HG03095 (cell line): ENCODE data around the gene BDNF.

Experiments
- ATAC-seq: cut with Tn5 transposase; IDR thresholded peaks from one replicate; pipeline ENCODE4 v1.9.1; 2021; ENCODE audit warnings: moderate library complexity; ENCODE audit not compliant: unreplicated experiment

Gene BDNF

DNA sequence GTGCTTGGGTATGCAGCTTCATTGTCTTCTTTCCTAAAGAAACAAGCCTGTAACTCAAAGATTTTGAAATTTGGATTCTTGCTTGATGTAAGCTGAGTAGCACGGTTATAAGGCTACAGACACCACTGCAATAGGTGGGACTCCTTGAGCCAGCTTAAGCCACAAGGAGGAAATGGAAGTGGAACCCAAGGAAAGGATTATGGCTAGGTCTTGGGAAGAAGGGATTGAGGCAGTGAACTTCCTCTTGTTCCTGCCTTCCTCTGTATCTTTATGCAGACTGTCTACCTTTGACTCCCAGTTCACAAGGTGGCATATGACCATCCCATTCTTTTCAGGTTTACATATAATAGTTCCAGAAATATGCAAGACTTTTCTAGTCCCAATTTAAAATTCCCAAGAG lies 72.3 kb downstream of the BDNF start:
- no peak for ATAC-seq

DNA sequence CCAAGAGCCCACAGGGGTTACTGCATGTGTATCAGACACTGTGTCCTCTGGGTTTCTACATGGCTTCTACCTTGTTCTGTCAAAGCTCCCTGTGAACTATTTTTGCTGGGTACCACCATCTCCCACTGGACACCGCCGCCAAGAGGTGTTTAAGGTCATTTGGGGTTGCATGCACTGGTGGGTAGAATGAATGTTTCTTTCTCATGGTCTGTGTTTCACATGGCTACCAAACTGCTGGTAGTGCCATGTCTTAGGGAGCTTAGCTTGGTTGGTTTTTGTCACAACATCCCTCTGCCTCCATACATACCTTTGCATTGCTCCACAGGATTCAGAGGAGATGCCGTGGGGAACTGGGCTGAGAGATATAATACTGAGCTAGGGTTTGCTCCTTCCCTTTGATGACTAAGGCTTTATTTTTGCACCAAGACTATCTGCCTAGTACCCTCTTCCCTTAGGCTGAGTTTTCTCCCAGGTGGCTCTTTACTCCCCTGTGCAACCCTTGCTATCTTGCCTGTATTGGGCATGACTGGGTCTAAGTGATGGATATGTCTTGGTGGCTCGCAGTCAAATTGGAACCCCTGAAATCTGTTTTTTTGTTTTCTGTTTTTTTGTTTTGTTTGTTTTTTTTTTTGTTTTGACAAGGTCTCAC lies 73.2 kb downstream of the BDNF start:
- ATAC-seq: no peak

DNA sequence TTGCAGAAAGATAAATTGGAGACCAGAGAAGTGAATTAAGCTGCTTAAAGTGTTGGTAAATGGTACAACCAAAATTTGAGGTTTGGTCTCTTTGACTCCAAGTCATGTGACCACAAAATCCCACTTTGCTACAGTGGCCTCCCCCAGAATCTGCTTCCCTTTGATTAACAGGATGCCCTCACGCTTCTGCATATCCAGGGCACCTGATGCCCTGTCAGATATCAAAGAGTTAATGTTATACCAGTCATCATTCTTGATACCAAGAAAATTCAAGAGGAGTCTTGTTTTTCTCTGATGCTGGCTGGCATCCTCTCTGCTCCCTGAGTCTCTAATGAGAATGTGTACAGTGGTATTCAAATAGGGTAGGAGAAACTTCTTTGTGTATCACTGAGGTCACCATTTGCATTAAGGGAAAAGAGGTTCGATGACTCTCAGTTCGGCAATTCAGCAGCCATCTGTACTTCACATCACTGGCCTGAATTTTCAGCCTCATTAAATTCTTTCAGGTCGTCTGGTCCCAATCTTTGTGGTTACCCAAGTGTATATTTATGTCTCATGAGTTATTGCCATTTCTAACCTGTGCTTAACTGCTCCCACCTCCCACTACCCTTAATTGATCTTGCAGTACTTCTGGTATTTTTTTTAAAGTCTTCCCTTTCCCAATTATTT lies 73.9 kb downstream of the BDNF start:
- no peak for ATAC-seq

DNA sequence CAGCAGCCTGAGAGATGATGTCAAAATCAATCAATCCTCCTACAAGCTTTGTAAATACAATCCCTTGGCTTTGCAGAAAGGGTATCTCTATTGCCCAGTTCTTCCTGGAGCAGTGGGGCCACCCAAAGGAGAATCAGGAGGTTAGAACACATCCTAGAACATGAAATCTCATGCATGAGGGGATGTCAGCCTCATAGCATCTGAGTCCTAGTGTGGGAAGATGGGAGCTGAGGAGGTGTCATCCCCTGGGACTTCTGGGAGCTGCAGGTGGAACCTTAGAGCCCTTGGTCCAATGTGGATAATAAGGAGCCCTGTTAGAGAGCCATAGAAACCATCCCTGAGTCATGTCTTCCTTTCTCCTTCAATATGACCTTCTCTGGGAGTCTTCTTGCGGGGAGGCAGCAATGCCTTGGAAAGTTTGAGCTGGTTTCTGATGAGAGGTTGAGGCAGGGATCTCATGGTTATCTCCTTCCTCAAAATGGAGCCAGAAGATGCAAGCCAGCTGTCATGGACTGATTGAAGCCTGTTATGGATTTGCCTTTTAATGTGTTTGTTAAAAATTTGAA lies 74.8 kb downstream of the BDNF start:
- ATAC-seq: no peak

DNA sequence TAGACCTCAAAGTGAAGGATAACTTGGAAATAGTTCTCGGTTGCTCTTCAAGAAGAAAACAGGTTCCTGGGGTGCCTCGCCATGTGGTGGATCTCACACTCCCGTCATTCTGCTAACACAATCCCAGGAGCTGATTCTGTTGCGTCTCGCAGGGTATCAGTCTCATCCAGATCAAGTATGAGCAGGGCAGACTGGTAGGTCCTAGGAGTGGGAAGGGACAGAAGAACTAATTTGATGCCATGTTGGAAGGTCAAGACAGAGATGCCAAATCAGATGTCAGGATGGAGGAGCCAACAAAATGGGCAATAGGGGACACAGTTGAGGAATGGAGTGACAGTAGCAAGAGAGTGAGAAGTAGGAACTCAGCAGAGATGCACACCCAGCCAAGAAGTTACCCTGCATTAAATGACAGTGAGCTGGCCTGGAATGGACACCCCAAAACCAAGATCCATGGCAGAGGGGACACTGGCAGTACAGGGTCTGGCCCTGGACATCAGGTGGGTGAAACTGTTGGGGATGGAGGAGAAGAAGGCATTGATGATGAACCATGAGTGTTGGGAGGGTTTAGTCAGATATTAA lies 76.2 kb downstream of the BDNF start:
- no peak for ATAC-seq

DNA sequence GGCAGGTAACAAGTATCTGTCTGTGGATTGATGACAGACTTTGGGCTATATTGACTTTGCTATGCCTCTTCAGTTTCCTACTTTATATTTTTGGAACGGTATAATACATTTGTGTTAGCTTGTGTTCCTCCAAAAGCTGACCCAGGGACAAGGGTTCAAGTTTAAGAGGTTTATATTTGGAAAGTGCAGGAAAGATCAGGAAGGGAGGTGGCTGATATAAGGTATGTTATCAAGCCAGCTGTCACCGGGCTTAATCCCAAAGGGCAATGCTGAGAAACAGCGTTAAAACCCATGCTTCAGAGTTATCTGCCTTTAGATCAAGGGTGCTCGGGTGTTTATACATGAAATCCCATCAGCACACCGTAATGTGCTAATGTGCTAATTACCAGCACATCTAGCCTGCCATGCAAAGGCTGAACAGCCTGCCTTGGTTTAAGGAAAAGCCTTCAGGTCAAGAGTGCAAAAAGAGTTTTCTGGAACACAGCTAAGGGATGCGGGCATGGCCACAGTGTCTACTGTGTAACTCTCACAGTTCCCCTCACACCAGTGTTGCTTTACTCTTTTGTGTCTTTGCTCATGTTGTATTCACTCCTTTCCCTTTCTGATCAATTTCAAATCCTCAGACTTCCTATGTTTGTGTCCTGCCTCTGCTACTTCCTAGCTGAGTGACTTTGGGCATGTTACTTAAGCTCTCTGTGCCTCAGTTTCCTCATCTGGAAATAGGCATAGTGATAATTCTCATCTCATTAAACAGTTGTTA lies 77.5 kb downstream of the BDNF start:
- no peak for ATAC-seq

DNA sequence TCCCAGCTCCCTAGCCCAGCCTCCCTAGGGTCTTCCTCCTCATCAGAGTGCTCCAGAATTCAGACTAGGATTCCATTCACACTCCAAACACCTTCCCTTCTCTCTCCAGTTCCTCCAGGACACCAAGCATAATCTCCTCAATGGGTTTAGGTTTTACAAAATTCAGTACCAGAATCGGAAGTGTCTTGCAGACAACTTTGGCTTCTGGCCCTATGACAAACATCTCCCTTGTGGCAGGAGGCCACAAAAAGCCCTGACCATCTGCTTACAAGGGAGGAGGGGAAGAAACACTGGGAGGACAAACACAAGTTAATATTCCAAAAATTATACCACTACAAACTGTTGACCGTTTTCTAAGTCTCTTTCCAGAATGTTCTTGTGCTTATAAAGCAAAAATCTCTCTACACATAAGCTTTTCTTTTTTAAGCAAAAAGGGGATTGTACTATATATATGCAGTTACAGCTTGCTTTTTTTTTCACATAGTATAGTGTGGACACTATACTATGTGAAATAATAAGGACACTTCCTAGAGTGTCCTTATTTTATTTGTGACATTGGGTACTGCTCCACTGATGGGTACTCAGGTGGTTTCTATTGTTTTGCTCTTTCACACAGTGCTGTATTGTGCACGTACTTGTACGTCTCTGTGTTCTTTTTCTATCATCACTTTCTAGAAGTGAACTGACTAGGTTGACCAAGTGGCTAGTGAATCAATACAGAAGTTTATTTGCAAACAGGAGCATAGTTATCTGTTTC lies 78.7 kb downstream of the BDNF start:
- no peak for ATAC-seq

DNA sequence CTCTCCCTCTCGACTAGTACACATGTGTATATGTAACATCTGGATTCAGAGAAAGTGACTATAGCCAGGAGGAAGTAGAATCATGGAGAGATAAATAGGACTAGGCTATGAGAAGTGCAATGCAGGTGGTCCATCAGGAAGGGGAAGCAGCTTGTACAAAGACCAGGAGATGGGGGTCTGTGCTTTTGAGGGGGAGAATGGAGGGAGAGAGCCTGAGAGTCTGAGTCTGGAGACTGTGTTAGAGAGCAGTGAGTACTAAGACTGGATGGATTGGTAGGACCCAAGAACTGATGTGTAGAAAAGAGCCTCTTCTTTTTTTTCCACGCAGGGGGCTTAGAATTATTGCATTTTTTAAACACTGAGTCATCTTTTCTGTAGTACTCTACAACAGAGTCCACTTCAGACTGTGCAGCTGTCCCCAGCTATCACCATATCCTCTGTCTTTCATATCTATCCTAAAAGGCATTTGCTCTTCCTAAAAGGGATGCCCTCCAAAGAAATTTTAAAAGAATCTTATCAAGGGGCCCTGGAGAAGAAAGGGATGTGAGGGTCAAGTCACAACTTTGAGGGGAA lies 80.4 kb downstream of the BDNF start:
- no peak for ATAC-seq

DNA sequence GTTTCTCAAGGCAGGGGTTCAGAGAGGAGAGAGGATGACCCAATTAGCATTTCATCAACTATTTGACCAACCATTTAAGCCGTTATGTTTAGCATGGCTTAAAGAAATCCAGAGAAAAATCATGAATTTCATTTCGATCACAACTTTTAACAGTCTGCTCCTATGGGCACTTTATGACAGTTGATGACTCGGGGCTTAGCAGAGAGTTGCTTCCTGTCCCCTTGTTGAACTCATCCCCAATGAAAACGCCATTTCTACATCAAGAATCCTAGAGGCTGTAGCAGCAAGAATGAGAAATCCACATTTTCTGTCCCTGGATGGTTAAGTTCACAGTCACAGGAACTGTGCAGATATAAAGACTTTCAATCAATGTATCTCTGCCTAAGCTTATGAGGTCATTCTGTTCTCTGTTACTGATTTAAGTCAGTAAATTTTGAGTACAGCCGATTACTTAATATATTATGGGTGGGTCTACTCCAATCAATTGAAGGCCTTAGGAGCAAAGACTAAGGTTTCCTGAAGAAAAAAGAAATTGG lies 81.1 kb downstream of the BDNF start:
- ATAC-seq: no peak

DNA sequence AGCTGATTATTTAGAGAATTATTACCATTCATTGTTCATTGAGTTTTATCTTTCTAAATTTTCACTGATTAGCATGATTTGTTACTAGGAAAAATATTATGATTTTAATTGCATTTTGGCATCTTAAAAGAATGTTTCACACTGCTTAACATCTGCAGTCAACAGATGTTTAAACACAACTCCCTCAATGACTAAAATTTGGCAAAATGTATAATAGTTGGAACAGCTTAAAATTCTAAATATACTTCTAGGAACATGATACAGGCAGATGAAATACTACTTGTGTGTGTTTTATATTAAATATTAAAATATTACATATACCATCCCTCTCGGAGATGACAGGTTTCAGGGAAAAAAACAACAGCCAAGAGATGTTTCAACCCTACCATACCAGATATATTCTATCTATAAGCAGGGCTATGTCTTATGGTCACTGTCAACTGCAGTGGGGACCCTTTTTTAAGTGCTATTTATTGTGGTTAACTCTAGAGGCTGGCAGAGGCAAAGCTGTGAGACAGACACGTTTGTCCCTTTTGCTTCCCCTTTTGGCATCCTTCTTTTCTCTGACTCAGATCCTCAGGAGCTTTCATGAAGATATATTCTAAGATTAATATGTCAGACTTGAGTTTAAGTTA lies 81.9 kb downstream of the BDNF start:
- no peak for ATAC-seq

DNA sequence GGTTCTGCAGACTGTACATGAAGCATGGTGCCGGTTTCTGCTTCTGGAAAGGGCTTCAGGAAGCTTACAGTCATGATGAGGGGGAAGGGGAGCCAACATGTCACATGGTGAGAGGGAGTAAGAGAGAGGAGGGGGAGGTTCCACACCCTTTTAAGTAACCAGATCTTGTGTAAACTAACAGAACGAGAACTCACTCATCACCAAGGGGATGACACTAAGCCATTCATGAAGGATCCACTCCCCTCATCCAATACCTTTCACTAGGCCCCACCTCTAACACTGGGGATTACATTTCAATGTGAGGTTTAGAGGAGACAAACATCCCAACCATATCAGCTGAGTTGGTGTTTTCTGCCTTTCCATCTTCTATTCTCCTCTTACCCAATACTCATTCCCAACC lies 83.5 kb downstream of the BDNF start:
- no peak for ATAC-seq

DNA sequence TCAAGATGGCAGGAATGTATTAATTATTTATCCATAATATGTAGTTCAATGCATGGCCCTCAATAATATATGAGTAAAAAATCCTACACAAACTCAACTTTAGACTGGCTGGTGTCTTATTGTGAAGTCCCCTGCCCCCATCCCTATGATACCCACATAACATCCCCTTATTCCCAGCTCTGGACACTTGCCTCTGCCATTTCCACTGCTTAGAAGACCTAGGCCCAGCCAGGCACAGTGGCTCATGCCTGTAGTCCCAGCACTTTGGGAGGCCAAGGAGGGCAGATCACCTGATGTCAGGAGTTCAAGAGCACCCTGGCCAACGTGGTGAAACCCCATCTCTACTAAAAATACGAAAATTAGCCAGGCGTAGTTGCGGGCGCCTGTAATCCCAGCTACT lies 84.4 kb downstream of the BDNF start:
- ATAC-seq: no peak

DNA sequence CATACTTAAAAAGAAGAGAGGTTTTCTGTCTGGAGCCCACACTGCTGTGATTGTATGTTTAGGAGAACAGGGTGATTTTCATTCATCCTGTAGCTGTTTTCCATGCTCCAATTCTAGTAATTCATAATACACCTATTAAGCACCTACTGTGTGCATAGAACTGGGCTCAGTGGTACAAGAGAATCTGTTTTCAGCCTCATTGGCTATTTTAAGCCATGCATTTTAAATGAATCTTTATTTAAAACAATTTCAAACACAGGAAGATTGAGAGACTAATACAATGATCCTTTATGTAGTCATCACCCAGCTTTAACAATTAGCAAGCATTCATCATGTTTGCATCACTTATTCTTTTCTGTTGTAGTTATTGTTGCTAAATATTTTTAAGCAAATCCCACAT lies 86.2 kb downstream of the BDNF start:
- no peak for ATAC-seq

DNA sequence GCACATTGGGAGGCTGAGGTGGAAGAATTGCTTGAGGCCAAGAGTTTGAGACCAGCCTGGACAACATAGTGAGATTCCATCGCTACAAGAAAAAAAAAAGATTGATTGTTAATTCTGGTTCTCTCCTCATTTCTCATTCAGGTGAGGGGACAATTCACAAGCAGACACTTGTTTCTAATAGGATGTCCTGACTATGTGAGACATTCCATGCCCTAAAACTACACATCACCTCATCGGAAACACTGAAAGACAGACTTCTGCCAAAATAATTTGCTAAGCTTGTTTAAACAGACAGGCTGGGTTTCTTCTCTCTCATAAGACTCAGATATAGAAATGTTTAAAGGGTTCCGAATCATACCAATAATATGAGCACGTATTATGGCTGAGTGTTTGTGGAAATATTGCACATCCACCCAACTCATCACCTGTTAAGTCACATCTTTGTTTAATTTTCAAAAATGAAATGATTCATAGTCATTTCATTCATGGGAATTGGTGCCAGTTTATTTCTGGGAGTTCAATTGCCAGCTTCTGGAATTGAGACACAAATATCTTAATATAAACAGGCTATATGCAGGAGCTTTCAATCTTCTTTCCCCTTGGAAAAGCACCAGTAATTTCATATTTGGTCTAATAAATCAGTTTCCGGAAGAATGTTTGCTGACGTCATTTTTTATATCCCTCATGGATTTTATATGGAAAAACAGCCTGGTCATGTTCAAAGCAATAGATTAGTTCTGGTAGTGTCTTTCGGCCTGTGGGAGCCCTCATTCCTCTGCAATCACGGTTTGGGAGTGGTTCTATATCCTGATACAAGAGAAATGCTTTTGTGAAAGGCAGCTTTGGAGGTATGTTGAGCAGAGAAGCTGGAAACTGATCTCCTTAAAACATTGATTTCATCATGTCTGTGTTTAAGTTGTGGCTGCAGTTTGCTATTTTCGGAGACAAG lies 87.0 kb downstream of the BDNF start:
- no peak for ATAC-seq

DNA sequence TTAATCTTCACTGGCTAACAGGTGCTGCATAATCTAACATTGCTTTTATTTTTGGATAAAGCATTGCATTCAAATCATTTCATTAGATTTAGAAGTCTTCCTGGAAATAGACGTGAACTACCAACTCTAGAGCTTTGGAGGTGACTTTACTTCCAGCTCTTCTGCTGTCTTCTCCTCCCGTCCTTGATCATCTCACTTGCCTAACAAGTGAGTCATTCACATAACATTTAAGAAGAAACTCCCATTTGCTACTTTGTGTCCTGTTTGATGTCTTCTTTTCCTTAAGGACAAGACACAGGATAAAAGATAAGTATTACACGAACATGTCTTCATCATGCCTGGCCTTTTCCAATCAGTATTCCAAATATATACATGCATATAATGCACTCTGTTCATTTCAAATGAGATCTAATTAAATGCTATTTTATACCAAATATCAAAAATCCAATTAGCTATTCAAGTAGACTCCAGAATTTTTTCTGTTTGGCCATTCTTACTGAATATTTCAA lies 88.3 kb downstream of the BDNF start:
- ATAC-seq: no peak

DNA sequence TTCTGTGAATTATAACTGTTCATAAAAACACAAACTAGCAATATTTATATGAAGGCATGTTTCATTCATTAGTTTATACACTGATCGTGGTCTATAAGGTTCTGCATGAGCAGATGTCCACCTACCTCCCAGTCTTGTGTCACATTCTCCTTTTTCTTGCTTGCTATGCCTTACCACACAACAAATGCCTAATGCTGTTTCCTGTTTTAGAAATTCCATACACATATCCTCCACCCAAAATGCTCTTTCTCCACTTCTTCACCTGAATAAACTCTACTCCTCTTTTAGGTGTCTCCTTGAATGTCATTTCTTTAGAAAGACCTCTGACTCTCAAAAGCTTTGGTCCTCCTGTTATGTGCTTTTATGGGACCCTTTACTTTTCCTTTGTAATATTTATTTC lies 88.9 kb downstream of the BDNF start:
- ATAC-seq: no peak

DNA sequence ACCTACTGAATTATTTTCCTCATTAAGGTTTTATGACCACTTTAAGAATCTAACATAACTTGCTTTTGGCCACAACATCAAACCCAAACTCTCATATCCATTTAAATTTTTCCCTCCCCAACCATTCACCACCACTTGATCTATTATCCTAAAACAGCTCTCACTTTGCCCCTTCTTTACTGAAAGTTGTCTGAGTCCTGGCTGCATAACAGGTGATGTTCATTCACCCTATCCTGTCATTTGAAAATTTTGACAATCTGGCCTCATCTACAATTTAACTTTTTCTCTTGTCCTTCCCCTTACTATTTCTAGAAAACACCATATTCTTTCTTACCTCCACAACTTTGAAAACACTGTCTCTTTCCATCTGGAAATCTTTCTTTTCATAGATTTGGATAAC lies 89.3 kb downstream of the BDNF start:
- no peak for ATAC-seq

DNA sequence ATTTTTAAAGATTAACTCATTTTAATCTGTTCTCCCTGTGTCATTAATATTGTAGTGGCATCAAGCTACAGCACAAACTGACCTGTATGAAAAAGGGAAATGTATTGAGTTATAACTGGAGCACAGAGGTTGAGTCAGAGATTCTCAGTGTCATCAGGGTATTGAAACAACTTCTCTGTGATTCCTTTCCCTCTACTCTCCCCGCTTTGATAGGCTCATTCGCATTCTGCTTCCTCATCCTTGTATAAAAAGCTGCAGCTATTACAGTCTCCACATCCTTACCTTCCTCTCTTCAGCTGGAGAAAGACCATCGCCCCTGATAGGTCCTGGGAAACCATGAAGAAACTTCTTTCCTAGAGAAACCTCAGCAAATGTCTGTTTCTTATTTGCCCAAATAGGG lies 90.0 kb downstream of the BDNF start:
- ATAC-seq: no peak
